Activated naive CD4-positive, alpha-beta T cell treated with Interleukin-2 at 50 U/mL for 16 hours (primary cell): ENCODE data around the gene ZNRF2.

Experiments used
- DNase-seq: peaks from one replicate; pipeline ENCODE4 v3.0.0-alpha.2; 2020

ZNRF2 gene

GRCh38 chr7:30412782-30413504 lies 128.5 kb downstream of the ZNRF2 start:
- no peak for DNase-seq

- no peak for DNase-seq
Observed at GRCh38 chr7:30413864-30414263, 129.5 kb downstream of the ZNRF2 start.
